Stimulated activated CD4-positive, alpha-beta T cell treated with anti-CD3 and anti-CD28 coated beads, Interleukin-4, amount 100 ng/mL, for 48 hours (primary cell): Measurements from ENCODE around the gene FNDC3A.
"Not testable (repeated sequence)": the region's sequence is repeated elsewhere in the genome, so short reads cannot be mapped to it uniquely, and the experiment has no call there.

Experiments
- DNase-seq, 2 donors: peaks; one replicate each; pipeline ENCODE4 v3.0.0-alpha.2; 2020; ENCODE audit warnings: low read depth in 2 of 2

The FNDC3A gene

DNA sequence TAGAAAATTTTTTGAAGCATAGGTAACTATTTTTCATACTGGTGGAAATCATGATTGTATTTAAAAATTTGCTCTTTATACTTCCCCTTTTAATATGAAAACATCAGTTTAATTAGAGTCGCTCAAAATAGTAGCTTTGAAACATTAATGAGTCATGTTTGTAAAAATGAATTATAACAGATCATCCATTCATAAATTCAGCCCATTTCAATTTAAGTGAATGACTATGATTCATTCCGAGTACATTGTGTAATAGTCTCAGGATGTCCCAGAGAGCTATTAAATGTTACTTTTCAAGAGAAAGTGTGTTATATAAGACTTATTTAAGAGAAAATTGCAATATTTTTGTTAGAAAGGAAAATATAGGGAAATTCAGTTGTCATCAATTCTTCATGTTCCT, 111.0 kb downstream of the FNDC3A start:
- no peak for DNase-seq

DNA sequence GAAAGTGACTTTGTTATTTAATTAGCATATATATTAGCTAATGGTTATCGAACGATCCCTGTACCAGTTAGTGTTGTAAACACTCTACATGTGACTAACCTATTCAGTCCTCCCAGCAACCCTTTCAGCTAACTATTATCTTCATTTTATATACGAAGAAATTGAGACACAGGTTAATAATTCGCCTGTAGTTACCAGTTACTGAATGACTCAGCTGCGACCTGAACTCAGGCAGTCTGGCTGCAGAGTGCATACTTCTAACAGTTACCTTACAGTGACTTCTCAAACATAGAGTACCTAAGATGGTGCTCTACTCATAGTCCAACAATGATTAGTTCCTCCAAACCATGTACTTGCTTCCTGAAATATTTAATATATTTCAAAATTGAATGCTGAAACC, 117.7 kb downstream of the FNDC3A start:
- DNase-seq: no peak

DNA sequence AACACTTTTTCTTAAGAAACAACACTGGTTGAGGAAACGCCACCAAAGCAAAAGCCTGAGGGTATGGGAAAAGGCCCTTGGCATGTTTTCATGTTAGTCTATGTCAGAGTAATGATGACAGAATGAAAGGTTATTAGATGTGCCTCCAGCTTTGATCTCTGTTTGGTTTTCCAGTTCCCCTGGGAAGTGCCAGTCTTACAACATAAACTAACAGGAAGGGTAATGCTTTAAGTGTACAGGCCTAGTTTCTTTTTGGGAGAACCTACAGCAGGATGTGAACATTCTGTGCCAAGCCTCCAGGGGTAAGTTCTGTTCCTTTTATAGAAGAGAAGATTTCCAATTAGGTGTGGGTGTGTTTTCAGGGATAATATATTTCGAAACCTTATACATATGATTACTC, 121.7 kb downstream of the FNDC3A start:
- DNase-seq: no peak

DNA sequence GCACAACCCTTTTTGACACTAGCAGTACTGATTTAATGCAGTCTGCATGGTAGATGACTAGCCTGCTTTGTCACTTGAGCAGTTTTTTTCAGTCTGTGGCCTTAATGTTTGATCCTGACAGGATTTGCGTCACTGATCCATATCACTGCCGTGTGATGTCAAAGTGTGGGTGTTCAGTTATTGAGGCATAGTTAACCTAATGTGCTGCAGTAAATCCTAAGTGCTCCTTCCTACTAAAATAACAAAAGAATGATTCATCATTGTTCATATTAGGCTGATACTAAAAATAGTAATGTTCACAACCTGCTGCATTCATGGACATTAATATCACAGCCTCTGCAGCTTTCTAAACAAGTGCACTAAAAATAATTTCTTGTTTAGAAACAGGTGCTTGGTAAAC, 122.5 kb downstream of the FNDC3A start:
- peak in 1 of 2 donors; percentile 0 for DNase-seq

DNA sequence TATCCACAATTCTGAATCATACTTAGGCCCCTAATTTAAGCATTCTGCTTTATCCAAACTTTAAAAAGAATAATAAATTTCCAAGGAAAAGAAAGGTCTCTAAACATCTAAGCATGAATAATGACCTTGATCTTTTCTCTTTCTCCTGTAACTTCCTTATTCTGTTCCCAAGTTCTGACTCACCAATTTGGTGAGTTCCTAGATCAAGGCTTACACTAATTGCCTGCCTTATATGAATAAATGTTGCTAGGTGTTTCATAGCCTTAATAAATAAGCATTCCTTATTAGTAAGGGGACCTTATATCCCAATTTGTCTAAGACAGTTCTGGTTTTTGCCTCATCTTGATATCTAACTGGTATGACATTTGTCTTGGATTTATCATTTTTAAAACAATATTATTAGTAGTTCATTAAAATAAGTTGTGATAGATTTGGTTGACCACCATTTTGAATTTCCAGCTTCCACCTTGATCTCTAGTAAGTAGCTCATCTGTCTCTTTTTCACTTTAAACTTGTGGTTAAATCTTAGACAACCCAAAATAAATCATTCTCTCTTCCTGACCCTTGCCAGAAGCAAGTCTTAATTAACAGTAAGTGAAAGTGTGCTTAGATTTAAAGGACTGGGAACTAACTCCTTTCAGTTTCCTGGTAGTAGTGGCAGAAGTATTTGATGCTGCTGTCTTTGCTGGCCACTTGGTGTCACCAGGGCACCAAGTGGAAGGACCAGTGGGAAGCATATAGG, 123.2 kb downstream of the FNDC3A start:
- DNase-seq: no peak

DNA sequence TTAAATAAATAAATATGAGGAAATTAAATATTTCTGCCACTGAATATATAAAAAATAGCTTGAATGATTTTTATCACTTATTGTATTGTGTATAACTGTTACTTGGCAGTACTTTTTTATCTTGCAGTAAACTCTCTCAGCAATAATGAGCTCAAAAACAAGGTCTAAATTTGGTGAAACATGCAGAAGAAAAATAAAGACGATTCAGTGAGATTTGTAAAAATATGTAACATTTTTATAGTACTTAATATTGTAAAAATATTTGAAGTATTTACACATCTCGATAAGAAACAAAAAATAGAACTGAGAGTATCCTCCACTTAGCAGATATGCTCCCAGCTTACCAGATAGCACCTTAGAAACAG, 123.8 kb downstream of the FNDC3A start:
- DNase-seq: no peak

DNA sequence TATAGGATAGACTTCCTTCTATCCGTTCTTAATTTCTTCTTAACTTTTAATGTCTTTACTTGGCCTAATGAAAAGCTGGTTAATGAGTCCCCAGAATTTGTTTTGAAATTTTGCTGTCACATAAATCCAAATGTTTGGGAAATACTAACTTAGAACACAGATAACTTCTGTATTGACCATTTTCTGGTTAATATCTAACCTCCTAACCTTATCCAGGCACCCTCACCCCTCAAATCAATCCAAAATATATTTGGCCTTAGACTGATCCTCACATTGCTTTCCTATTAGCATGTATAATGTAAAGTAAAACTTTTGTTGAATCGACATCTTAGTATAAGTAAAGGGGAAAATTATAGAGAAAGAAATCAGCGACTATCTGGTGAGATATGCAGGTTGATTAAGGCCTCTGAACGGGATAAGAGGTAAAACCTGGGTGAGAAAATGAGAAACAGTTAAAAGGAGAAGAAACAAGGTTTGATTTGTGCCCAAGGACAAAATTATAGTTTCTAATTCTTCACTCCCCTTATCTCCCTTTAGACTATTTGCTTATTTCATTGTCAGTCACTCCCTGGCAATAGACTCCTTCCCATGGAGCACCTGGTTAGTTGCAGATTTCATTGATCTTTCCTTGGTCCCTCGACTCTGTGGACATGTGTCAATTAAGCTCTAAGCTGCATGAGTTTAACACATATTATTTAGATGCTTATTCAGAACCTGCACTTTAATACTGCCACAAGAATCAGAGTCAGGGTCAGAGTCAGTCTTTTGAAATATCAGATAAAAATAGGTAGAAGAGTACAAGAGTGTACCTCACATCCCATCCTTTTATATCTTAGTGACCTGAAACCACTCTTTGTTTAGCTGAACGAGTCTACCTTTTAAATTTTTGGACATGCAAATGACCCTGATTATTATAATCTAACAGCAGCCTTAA, 125.2 kb downstream of the FNDC3A start:
- DNase-seq: no peak

DNA sequence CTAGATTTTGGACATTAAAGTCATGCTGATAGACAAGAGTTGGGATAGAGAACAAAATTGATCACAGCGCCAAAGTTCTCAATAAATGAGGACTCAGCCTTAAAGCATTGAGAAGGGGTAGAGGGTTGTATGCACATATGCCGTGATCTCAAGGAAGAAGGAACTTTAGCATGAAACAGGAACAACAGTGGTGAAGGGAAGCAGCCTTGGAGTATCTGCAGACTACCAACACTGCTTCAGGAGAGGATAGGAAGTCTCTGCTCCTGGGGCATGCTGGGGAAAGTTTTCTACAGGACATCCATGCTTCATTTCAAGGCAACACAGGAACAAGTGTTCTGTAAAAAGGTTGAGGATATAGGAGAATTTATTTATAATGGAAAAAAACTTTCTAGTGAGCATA, 132.5 kb downstream of the FNDC3A start:
- DNase-seq: no peak

DNA sequence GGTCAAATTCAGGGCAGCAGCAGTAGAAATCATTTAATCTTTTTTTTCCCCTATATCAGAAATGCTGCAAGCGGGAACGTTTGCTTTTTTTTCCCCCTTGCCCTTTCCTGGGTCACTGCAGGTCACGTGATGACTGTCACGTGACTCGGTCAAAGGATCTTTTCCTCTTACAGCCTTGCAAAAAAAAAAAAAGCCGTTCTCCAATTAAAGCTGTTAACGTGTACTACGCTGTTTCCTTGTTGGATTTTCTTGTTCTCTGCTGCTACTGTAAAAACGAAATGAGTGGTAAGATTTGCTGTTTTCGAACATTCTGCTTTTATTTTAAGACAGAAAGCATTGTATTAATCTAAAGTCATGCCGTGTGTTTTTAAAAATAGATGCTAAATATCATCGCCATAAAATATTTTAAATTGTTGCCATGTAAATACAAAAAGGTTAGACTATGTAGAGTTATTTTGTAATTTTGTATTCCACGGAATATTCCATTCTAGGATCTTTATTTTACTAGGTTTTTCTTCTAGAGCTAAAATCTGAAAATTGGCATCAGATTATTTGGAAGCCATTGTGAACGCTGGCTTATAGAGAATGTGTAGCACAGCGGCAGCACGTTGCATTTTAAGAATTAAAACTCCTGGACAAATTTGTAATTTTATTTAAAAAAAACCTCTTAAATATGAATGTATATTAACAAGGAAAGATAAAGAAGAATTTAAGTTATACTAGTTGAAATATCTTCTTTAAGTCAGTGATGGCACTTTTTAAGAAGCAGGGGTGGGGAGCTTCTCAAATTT, 134.6 kb downstream of the FNDC3A start:
- peak; percentile 42 to 67 for DNase-seq

DNA sequence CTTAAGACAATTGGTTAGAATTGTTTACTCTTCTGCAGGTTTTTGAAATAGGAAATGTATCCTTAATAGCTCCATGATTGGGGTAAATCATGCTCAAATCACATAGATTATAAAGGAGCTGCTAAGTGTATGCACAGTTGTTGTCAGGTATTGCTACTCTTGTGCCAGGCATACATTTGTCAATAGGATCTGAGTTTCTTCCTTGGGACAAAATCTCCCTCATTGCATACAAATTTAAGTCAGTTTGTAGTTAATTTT, 135.1 kb downstream of the FNDC3A start:
- no peak for DNase-seq

DNA sequence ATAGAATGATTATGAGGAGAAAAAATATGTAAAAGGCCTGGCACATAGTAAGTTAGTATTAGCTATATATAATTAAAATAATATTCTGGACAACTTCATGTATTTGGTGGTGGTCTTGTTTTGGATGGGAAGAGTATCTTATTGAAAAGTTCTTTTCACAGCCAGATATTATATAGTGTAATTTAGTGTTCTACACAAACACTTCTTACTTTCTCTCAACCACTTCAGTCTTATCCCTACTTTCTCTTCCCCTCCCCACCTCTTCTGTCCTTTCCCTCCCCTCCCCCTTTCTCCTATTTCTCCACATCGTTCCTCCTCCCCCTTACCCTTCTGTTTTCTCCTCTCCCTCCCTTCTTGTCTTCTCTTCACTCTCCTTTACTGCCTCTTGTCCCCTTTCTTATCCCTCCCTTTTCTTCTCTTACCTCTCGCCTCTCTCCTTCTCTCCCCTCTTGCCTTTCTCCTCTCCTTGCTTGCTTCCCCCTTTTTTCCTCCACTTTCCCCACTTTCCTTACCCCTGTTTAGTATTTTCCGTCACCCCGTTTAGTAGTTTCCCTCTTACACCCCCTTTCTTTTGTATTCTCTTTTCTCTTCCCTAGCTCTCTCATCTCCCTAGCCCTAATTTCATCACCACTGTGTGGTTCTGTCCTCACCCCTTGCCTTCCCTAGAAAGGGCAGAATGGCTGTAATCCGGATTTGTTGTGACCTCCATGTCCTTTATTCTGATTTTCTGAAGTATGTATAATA, 137.2 kb downstream of the FNDC3A start:
- no peak for DNase-seq

DNA sequence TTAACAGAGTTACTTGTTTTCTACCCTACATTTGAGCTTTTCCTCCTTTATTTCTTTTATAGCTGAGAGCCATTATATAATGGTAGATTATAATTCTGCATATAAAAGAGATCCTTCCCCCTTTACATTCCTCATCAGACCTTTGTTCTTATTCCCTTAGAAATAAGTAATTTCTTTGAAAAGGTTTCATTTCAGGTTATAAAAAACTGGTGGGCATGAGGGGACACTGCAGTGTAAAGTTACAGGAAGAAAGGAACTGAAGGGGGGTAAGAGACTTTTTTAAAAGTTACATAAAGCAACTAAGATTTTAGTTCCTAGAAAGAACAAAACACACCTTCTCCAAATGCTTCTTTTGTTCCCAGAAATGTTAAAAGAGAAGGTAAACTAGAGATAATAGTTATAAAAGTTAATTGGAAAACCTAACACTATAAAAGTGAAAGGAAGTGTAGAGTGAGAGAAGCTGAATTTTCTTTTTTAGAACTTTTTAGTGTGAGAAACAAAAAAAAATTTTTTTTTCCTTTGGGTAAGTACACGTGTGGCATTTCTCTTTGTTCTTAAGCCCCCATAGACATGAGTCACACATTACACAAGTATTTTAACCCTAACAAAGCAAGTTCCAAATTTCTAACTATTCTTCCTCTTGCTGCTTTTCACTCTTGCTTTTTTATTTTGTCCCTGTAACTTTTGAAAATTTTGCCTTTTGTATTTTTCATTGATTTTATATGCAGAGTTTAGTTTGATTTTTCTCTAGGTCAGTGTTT, 138.0 kb downstream of the FNDC3A start:
- no peak for DNase-seq

DNA sequence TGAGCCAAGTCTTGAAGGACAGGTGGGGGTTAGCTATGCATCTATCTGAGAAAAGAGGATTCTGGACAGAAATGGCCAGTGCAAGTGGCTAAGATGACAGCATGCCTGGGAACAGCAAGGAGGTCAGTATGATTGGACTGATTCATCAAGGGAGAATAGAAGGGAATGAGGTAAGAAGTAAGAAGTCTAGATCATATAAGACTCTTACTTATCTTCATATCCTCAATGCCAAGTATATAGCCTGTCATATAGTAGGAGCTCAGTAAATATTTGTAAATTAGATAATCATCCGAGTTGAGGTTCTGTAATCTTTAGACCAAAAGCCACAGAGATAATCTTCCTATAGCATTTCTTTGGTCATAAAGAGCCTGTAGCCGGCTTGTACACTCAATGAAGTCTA, 141.2 kb downstream of the FNDC3A start:
- DNase-seq: no peak

DNA sequence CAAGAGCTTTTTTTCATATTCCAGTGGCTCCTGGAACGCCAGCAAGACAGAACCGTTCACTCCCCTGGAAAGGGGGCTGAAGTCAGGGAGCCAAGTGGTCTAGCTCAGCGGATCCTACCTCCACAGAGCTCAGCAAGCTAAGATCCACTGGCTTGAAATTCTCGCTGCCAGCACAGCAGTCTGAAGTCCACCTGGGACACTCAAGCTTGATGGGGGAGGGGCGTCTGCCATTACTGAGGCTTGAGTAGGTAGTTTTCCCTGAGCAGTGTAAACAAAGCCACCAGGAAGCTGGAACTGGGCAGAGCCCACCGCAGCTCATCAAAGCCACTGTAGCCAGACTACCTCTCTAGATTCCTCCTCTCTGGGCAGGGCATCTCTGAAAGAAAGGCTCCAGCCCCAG, 142.7 kb downstream of the FNDC3A start:
- DNase-seq: not testable (repeated sequence)

DNA sequence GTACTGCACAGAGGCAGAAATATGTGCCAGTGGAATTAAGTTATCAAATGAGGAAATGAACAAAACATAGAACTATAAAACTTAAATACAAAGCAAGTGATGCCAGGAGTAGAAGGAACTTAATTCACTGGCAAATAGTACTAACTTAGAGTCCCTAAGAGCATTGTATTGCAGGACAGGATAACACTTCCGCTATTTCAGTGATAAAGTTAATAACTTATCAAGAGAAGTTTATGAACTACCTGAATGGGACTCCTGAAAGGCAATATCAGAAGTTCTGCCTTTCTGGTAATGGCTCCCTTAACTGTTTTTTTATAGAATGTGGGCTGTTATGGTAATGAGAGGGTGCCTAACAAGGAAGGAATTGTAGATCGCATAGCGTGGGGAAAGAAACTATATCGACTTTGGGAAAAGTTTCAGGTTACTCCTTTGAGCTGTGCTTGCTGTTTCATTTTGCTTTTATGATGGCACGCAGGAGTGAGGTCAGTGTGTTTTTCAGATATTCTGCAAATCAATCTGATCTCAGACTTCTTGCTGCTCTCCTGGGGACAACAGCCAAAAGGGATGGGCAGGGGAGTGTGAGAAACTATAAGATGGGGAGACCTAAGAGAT, 149.1 kb downstream of the FNDC3A start:
- no peak for DNase-seq

DNA sequence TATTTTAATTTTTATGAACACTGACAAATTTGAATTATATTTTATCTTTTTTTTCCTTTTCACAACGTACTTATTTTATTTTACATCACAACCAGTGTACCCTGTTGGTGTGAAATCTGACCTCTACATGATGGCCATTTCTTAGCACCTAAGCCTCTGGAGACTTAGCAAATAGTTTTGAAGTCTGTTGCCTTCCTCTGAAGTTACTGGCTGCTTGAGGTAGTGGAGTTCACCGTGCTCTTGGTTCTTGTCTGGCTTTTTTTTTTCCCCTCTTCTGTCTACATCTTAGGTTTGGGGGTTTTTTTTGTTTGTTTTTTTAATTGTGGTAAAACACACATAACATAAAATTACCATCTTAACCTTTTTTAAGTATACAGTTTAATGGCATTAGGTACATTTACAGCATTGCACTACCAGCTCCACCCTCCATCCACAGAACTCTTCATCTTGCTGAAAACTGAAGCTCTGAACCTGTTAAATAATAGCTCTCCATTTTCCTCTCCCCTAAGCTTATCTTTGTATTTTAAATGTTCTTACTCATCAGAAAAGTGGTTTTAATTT, 150.3 kb downstream of the FNDC3A start:
- no peak for DNase-seq

DNA sequence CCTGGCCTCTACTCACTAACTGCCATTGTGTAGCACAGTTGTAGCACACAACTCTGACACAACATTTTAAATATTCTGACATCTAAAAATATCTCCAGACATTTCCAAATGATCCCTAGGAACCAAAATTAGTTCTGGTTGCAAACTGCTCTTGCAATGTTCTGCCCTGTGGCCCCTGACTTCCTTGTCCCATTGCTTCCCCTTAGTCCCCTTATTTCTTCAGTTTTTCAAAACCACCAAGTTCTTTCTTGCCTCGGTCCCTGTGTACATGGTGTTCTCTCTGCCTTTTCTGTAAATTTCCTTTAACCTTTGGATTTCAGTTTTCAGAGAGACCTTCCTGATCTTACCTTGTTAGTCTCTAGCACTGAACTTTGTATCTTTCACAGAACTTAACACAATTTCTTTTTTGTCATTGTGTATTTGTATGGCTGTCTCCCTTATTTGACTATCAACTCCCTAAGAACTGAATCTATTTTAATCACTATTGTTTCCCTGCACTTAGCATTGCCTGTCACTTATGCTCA, 156.8 kb downstream of the FNDC3A start:
- DNase-seq: no peak

DNA sequence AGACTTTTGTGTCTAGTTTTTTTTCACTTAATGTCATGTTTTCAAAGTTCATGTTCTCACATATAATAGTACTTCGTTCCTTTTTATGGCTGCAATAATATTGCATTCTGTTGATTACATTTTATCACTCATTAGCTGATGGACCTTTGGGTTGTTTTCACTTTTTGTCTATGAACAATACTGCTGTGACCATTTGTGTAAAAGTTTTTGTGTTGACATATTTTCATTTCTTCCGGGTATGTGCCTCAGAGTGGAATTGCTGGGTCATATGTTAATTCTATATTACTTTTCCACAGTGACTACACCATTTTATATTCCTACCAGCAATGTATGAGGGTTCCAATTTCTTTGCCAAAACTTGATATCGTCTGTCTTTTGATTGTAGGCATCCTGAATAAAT, 158.6 kb downstream of the FNDC3A start:
- no peak for DNase-seq

DNA sequence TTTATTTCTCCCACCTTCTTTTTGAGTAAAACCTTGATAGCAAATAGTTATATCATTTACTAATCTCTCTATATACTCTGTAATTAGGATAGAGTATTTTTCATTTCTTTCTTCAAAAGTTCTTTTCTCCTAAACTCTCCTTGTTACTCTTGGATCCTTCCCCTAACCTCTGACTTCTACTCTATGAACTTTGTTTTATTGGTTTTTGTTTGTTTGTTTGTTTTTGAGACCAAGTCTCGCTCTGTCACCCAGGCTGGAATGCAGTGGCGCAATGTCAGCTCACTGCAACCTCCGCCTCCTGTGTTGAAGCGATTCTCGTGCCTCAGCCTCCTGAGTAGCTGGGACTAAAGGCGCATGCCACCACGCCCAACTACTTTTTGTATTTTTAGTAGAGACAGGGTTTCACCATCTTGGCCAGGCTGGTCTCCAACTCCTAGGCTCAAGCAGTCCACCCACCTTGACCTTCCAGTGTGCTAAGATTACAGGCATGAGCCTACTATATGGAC, 161.5 kb downstream of the FNDC3A start:
- not testable (repeated sequence) for DNase-seq
